GM21529 (cell line): ENCODE measurements around the gene GPATCH4.
"Not testable (repeated sequence)": the region's sequence is repeated elsewhere in the genome, so short reads cannot be mapped to it uniquely, and the experiment has no call there.

Source experiments
- ATAC-seq: cut with Tn5 transposase; IDR thresholded peaks from one replicate; pipeline ENCODE4 v1.9.1; 2021; ENCODE audit not compliant: unreplicated experiment

GPATCH4 gene

GRCh38 chr1:156627313-156627880 lies 26.1 kb upstream of the GPATCH4 start:
- ATAC-seq = no peak

GRCh38 chr1:156626079-156626438 lies 24.8 kb upstream of the GPATCH4 start:
- ATAC-seq = no peak

DNA sequence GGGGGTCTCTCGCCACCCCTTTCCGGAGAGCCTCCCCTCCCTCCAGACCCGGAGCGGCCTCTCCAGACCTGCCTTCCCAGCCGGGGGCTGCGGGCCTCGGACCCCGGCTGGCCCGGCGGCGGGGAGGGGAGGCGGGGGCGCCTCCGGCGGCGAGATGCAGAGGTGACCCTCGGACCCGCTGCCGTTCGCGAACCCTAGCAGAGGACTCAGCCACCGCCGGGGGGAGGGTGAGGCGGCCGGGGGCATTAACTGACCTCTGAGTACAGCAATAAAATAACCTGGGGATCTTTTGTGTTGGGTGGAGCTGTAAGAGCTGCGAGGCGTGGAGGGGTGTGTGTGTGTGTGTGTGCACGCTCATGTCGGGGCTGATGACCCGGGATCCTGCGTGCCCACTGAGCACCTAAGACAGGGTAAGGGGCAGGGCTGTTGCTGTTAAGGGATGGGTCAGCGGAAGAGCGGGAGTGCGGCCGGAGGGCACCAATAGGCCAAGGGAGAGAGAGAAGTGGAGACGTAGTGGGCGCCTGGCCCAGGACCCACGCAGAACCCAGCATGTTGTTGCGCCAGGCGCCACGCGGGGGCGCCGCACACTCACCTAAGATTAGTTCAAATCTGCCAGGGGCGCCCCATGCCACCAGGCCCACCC lies 24.3 kb upstream of the GPATCH4 start:
- ATAC-seq = no peak

- no peak for ATAC-seq
These were observed 23.6 kb upstream of the GPATCH4 start for GRCh38 chr1:156624814-156625435.

- ATAC-seq = no peak
These were observed 22.9 kb upstream of the GPATCH4 start for GRCh38 chr1:156623946-156624813.

- ATAC-seq = no peak
These were observed 21.5 kb upstream of the GPATCH4 start for GRCh38 chr1:156622581-156623297.

DNA sequence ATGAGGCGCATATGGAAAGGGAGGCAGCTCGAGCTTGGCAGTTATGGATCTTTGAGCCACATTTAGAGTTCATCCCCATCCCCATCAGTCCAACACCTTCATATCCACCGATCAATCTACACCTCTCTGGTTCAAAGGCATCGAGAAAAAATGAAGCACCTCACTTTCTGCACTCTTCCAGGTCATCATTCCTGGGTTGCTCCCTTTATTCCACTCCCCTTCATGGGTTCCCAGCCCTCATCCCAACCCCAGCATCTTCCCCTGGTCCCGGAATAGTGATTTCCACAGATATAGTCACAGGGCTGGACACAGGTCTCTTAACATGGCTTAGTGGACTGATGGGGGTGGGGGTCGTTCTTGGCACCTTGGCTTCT lies 18.3 kb upstream of the GPATCH4 start:
- ATAC-seq = no peak

GRCh38 chr1:156618853-156619581 lies 17.7 kb upstream of the GPATCH4 start, which contains the start of gene HAPLN2:
HAPLN2 (plus strand) TSS chr1:156619415; CDS start chr1:156623491, 4,076 bp downstream.
- no peak for ATAC-seq

- ATAC-seq = no peak
These were observed 15.2 kb upstream of the GPATCH4 start for GRCh38 chr1:156616463-156616862.

DNA sequence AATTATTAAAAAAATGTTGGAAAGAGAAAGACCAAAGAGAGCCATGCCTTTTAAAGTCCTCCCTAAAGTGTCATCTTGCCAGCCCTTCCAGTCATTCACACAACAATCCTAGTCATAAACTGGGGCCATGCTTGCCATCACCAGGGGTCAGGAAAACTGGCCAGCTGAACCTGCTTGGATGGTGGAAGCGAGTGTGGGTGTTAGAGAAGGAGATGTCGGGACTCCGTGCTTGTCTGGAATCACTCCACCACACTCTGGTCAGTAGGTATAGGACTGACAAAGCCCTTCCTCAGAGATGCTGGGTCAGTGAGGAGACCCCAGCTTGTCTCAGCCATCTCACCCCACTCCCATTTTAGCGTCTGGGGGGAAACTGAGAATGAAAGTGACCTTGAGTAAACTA lies 14.7 kb upstream of the GPATCH4 start:
- ATAC-seq = no peak

- ATAC-seq = no peak
These were observed 11.4 kb upstream of the GPATCH4 start for GRCh38 chr1:156612666-156613065.

- not testable (repeated sequence) for ATAC-seq
These were observed 8.8 kb upstream of the GPATCH4 start for GRCh38 chr1:156610072-156610471.

GRCh38 chr1:156608981-156609380 lies 7.7 kb upstream of the GPATCH4 start:
- ATAC-seq = peak; percentile 72

GRCh38 chr1:156608036-156608674 lies 6.9 kb upstream of the GPATCH4 start:
- peak; percentile 75 for ATAC-seq

DNA sequence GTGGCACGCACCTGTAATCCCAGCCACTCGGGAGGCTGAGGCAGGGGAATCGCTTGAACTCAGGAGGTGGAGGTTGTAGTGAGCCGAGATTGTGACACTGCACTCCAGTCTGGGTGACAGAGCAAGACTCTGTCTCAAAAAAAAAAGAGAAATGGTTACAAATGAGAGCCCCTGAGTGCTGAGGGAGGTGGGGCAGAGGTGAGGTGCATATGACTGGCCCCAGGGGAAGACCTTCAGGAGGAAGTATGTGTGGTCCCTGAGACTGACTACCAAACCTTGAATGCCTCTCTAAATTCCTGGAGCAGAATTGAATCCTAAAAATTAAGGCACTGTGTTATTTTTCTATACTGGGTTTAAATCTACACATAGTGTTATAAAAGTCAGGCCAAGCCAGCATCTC lies 6.1 kb upstream of the GPATCH4 start:
- ATAC-seq = not testable (repeated sequence)

DNA sequence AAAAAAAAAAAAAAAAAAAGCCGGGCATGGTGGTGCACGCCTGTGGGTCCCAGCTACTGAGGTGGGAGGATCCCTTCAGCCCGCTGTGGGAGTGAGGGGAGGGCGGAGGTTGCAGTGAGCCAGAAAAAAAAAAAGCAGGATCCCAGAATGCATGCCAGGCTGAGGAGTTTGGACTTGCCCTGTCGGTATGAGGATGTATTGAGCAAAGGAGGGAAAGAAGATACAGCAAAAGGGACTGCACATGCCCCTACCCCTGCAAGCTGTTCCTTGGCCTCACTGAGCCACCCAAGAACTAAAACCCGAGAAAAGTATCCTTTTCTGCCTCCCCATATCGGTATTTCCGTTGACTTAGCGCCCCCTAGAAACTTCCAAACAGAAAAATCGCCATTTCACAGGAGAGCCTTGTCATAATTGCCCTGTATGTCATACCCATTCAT lies 1.3 kb upstream of the GPATCH4 start:
- no peak for ATAC-seq

DNA sequence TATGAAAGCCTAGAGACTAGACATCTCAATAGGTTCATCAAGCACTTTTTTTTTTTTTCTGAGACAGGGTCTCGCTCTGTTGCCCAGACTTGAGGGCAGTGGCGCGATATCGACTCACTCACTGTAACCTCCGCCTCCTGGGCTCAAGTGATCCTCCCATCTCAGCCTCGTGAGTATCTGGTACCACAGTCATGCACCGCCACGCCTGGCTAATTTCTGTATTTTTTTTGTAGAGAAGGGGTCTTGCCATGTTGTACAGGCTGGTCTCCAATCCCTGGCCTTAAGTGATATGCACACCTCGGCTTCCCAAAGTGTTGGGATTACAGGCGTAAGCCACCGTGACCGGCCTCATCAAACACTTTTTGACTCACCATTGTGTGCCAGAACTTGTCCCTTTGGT lies 613 bp upstream of the GPATCH4 start:
- ATAC-seq = no peak

- no peak for ATAC-seq
These were observed 552 bp downstream of the GPATCH4 start for GRCh38 chr1:156600733-156601121.

- no peak for ATAC-seq
These were observed 1.5 kb downstream of the GPATCH4 start for GRCh38 chr1:156599811-156600210.
